ENCODE measurements around the gene C11orf97. TPM values are rescaled to one million over a fixed set of nuclear protein-coding genes. Genes with fewer than 3 reads are reported as not detected.

The C11orf97 gene
- total and polyA plus RNA-seq, 4 experiments from 2014 or later: not detected

GRCh38 chr11:94557421-94557820 is 45.2 kb downstream of the C11orf97 start:
- Histone ChIP-seq H3K4me3 (ENCODE audit: low read length in 2 of 2) (no peak overlapping the region), H3K9me3 (ENCODE audit: control insufficient read depth in 1 of 2, low read length in 2 of 2) (no peaks in the 10 kb centered on the region), H3K27ac (ENCODE audit: low read depth, low read length) (no peak overlapping the region), H3K36me3 (ENCODE audit: insufficient read depth, low read length) (no peaks in the 10 kb centered on the region), H3K4me1 (ENCODE audit: insufficient read depth, low read length) (no peaks in the 10 kb centered on the region), H3K27me3 (ENCODE audit: insufficient read depth, low read length) (no peaks in the 10 kb centered on the region)
- no peak overlapping the region for H3K4me3 Mint-ChIP-seq
- H3K4me1 Mint-ChIP-seq: peaks cover 0 to 1% (median 0%) of the 10 kb centered on the region in 4 donors
- ChIA-PET POLR2A (ENCODE audit: partially characterized antibody) (interaction anchor here (0.6 kb wide), 1 partner anchor 525 kb away, joined by 3 read pairs; no protein-coding TSS in a partner anchor), CTCF (ENCODE audit: partially characterized antibody) (no interaction called here)
- no peaks in the 10 kb centered on the region for H3K36me3 Mint-ChIP-seq
- H3K27ac Mint-ChIP-seq: no peak overlapping the region
- no peaks in the 10 kb centered on the region for H3K27me3 Mint-ChIP-seq
- intact Hi-C loops (cut with micrococcal nuclease): no loop called here
- no peaks in the 10 kb centered on the region for H3K9me3 Mint-ChIP-seq
- no peak for DNase-seq

GRCh38 chr11:94557992-94558391 is 45.7 kb downstream of the C11orf97 start:
- ChIA-PET CTCF (ENCODE audit: partially characterized antibody) (no interaction called here), POLR2A (ENCODE audit: partially characterized antibody) (no interaction called here)
- Mint-ChIP-seq H3K4me1 (peaks cover 0 to 1% (median 0%) of the 10 kb centered on the region in 4 donors), H3K27ac (no peak overlapping the region), H3K36me3 (no peaks in the 10 kb centered on the region), H3K4me3 (no peak overlapping the region), H3K27me3 (no peaks in the 10 kb centered on the region), H3K9me3 (no peaks in the 10 kb centered on the region)
- Histone ChIP-seq H3K4me3 (ENCODE audit: low read length in 2 of 2) (no peak overlapping the region), H3K27ac (ENCODE audit: low read depth, low read length) (no peak overlapping the region), H3K9me3 (ENCODE audit: control insufficient read depth in 1 of 2, low read length in 2 of 2) (no peaks in the 10 kb centered on the region), H3K4me1 (ENCODE audit: insufficient read depth, low read length) (no peaks in the 10 kb centered on the region), H3K27me3 (ENCODE audit: insufficient read depth, low read length) (no peaks in the 10 kb centered on the region), H3K36me3 (ENCODE audit: insufficient read depth, low read length) (no peaks in the 10 kb centered on the region)
- intact Hi-C loops (cut with micrococcal nuclease): no loop called here
- no peak for DNase-seq

- H3K4me3 Mint-ChIP-seq: no peak overlapping the region
- CTCF ChIA-PET (ENCODE audit: partially characterized antibody): interaction anchor here (1.1 kb wide), 1 partner anchor 339 kb away, joined by 3 read pairs; no protein-coding TSS in a partner anchor
- no peak overlapping the region for H3K27ac ChIP-seq (ENCODE audit: low read depth, low read length)
Measured at GRCh38 chr11:94558468-94558867, 46.2 kb downstream of the C11orf97 start.

GRCh38 chr11:94558932-94559331 is 46.7 kb downstream of the C11orf97 start:
- H3K27ac ChIP-seq (ENCODE audit: low read depth, low read length): no peak overlapping the region
- Mint-ChIP-seq H3K4me1 (peaks cover 0 to 1% (median 0%) of the 10 kb centered on the region in 4 donors), H3K27ac (no peak overlapping the region), H3K4me3 (no peak overlapping the region), H3K9me3 (no peaks in the 10 kb centered on the region), H3K36me3 (no peaks in the 10 kb centered on the region), H3K27me3 (no peaks in the 10 kb centered on the region)
- intact Hi-C loops (cut with micrococcal nuclease): no loop called here
- DNase-seq: no peak
- no peak overlapping the region for H3K4me3 ChIP-seq (ENCODE audit: low read length in 2 of 2)
- H3K9me3 ChIP-seq (ENCODE audit: control insufficient read depth in 1 of 2, low read length in 2 of 2): no peaks in the 10 kb centered on the region
- ChIA-PET CTCF (ENCODE audit: partially characterized antibody) (interaction anchor here (1.1 kb wide), 1 partner anchor 339 kb away, joined by 3 read pairs; no protein-coding TSS in a partner anchor), POLR2A (ENCODE audit: partially characterized antibody) (no interaction called here)
- H3K4me1 ChIP-seq (ENCODE audit: insufficient read depth, low read length): no peaks in the 10 kb centered on the region
- H3K36me3 ChIP-seq (ENCODE audit: insufficient read depth, low read length): no peaks in the 10 kb centered on the region
- H3K27me3 ChIP-seq (ENCODE audit: insufficient read depth, low read length): no peaks in the 10 kb centered on the region

More at GRCh38 chr11:94558468-94558867, 46.2 kb downstream of the C11orf97 start:
- Mint-ChIP-seq H3K4me1 (peaks cover 0 to 1% (median 0%) of the 10 kb centered on the region in 4 donors), H3K36me3 (no peaks in the 10 kb centered on the region), H3K27ac (no peak overlapping the region), H3K27me3 (no peaks in the 10 kb centered on the region), H3K9me3 (no peaks in the 10 kb centered on the region)
- intact Hi-C loops (cut with micrococcal nuclease): no loop called here
- H3K4me3 ChIP-seq (ENCODE audit: low read length in 2 of 2): no peak overlapping the region
- no peaks in the 10 kb centered on the region for H3K4me1 ChIP-seq (ENCODE audit: insufficient read depth, low read length)
- H3K27me3 ChIP-seq (ENCODE audit: insufficient read depth, low read length): no peaks in the 10 kb centered on the region
- no peaks in the 10 kb centered on the region for H3K36me3 ChIP-seq (ENCODE audit: insufficient read depth, low read length)
- POLR2A ChIA-PET (ENCODE audit: partially characterized antibody): no interaction called here
- DNase-seq: no peak
- H3K9me3 ChIP-seq (ENCODE audit: control insufficient read depth in 1 of 2, low read length in 2 of 2): no peaks in the 10 kb centered on the region

GRCh38 chr11:94559361-94559760 is 47.1 kb downstream of the C11orf97 start:
- H3K4me1 Mint-ChIP-seq: peaks cover 0 to 1% (median 0%) of the 10 kb centered on the region in 4 donors
- no peak overlapping the region for H3K27ac ChIP-seq (ENCODE audit: low read depth, low read length)
- H3K27me3 Mint-ChIP-seq: no peaks in the 10 kb centered on the region
- no peaks in the 10 kb centered on the region for H3K36me3 Mint-ChIP-seq
- no peaks in the 10 kb centered on the region for H3K9me3 ChIP-seq (ENCODE audit: control insufficient read depth in 1 of 2, low read length in 2 of 2)
- H3K4me3 ChIP-seq (ENCODE audit: low read length in 2 of 2): no peak overlapping the region
- H3K4me3 Mint-ChIP-seq: no peak overlapping the region
- no peak for DNase-seq
- ChIA-PET CTCF (ENCODE audit: partially characterized antibody) (interaction anchor here (1.1 kb wide), 1 partner anchor 338 kb away, joined by 3 read pairs; no protein-coding TSS in a partner anchor), POLR2A (ENCODE audit: partially characterized antibody) (no interaction called here)
- H3K27me3 ChIP-seq (ENCODE audit: insufficient read depth, low read length): no peaks in the 10 kb centered on the region
- intact Hi-C loops (cut with micrococcal nuclease): no loop called here
- no peak overlapping the region for H3K27ac Mint-ChIP-seq
- H3K9me3 Mint-ChIP-seq: no peaks in the 10 kb centered on the region
- H3K4me1 ChIP-seq (ENCODE audit: insufficient read depth, low read length): no peaks in the 10 kb centered on the region
- H3K36me3 ChIP-seq (ENCODE audit: insufficient read depth, low read length): no peaks in the 10 kb centered on the region

GRCh38 chr11:94560834-94561233 is 48.6 kb downstream of the C11orf97 start:
- peaks cover 0 to 1% (median 0%) of the 10 kb centered on the region in 4 donors for H3K4me1 Mint-ChIP-seq
- H3K27me3 ChIP-seq (ENCODE audit: insufficient read depth, low read length): no peaks in the 10 kb centered on the region
- no peaks in the 10 kb centered on the region for H3K36me3 Mint-ChIP-seq
- no peaks in the 10 kb centered on the region for H3K9me3 ChIP-seq (ENCODE audit: control insufficient read depth in 1 of 2, low read length in 2 of 2)
- intact Hi-C loops (cut with micrococcal nuclease): no loop called here
- peak overlapping the region in 1 of 7 donors; percentile 53 for H3K27ac Mint-ChIP-seq
- no peak overlapping the region for H3K27ac ChIP-seq (ENCODE audit: low read depth, low read length)
- H3K4me3 Mint-ChIP-seq: no peak overlapping the region
- no peak for DNase-seq
- H3K36me3 ChIP-seq (ENCODE audit: insufficient read depth, low read length): no peaks in the 10 kb centered on the region
- no peaks in the 10 kb centered on the region for H3K4me1 ChIP-seq (ENCODE audit: insufficient read depth, low read length)
- H3K9me3 Mint-ChIP-seq: no peaks in the 10 kb centered on the region
- ChIA-PET CTCF (ENCODE audit: partially characterized antibody) (no interaction called here), POLR2A (ENCODE audit: partially characterized antibody) (no interaction called here)
- no peaks in the 10 kb centered on the region for H3K27me3 Mint-ChIP-seq
- H3K4me3 ChIP-seq (ENCODE audit: low read length in 2 of 2): no peak overlapping the region

GRCh38 chr11:94563176-94563847 is 51.1 kb downstream of the C11orf97 start:
- Mint-ChIP-seq H3K27ac (peak overlapping the region in 1 of 7 donors; percentile 91), H3K4me3 (no peak overlapping the region), H3K9me3 (peaks cover 0 to 2% (median 0%) of the 10 kb centered on the region in 8 donors), H3K36me3 (no peaks in the 10 kb centered on the region), H3K4me1 (no peaks in the 10 kb centered on the region), H3K27me3 (no peaks in the 10 kb centered on the region)
- Histone ChIP-seq H3K4me3 (ENCODE audit: low read length in 2 of 2) (no peak overlapping the region), H3K27me3 (ENCODE audit: insufficient read depth, low read length) (no peaks in the 10 kb centered on the region), H3K36me3 (ENCODE audit: insufficient read depth, low read length) (no peaks in the 10 kb centered on the region), H3K9me3 (ENCODE audit: control insufficient read depth in 1 of 2, low read length in 2 of 2) (no peaks in the 10 kb centered on the region), H3K4me1 (ENCODE audit: insufficient read depth, low read length) (no peaks in the 10 kb centered on the region), H3K27ac (ENCODE audit: low read depth, low read length) (no peak overlapping the region)
- intact Hi-C loops (cut with micrococcal nuclease): no loop called here
- POLR2A ChIA-PET (ENCODE audit: partially characterized antibody): no interaction called here
- CTCF ChIA-PET (ENCODE audit: partially characterized antibody): interaction anchor here (0.5 kb wide), 1 partner anchor 1900 kb away, joined by 3 read pairs; no protein-coding TSS in a partner anchor
- DNase-seq: no peak

Data from CD4-positive, alpha-beta memory T cell (primary cell).